ENCODE results near the gene HSP90AB1. TPM values are rescaled to one million over a fixed set of nuclear protein-coding genes. Genes with fewer than 3 reads are reported as not detected.

The HSP90AB1 gene
- total RNA-seq, 1 donor from 2014 or later = 508 TPM

GRCh38 chr6:44214307-44214706 is 32.6 kb upstream of the HSP90AB1 start:
- peaks cover 26% of the 10 kb centered on the region for H3K4me1 Mint-ChIP-seq (ENCODE audit: low read depth)

GRCh38 chr6:44216677-44217331 is 30.1 kb upstream of the HSP90AB1 start, which contains the start of gene MYMX:
MYMX (plus strand) TSS chr6:44216926; CDS start chr6:44217472, 546 bp downstream.
- no peak for DNase-seq (ENCODE audit: low spot score)
- TF ChIP-seq CTCF (IDR thresholded peaks at IDR 0.05) = no peak
- Mint-ChIP-seq H3K9me3 (ENCODE audit: low read depth) (no peaks in the 10 kb centered on the region), H3K36me3 (ENCODE audit: low read depth) (no peaks in the 10 kb centered on the region), H3K4me1 (ENCODE audit: low read depth) (peaks cover 41% of the 10 kb centered on the region), H3K4me3 (ENCODE audit: unreplicated experiment) (no peak within 1 kb of the TSS), H3K27me3 (ENCODE audit: low read depth) (no peaks in the 10 kb centered on the region), H3K27ac (ENCODE audit: unreplicated experiment) (no peak within 1 kb of the TSS)

More at GRCh38 chr6:44214307-44214706, 32.6 kb upstream of the HSP90AB1 start:
- TF ChIP-seq CTCF (IDR thresholded peaks at IDR 0.05) = no peak
- Mint-ChIP-seq H3K27ac (ENCODE audit: unreplicated experiment) (no peak overlapping the region), H3K36me3 (ENCODE audit: low read depth) (no peaks in the 10 kb centered on the region), H3K27me3 (ENCODE audit: low read depth) (no peaks in the 10 kb centered on the region), H3K4me3 (ENCODE audit: unreplicated experiment) (no peak overlapping the region), H3K9me3 (ENCODE audit: low read depth) (no peaks in the 10 kb centered on the region)
- DNase-seq (ENCODE audit: low spot score) = no peak

GRCh38 chr6:44217332-44218143 is 29.4 kb upstream of the HSP90AB1 start:
- no peak for TF ChIP-seq CTCF (IDR thresholded peaks at IDR 0.05)
- no peaks in the 10 kb centered on the region for H3K9me3 Mint-ChIP-seq (ENCODE audit: low read depth)
- peaks cover 48% of the 10 kb centered on the region for H3K4me1 Mint-ChIP-seq (ENCODE audit: low read depth)
- no peak for DNase-seq (ENCODE audit: low spot score)
- H3K36me3 Mint-ChIP-seq (ENCODE audit: low read depth) = no peaks in the 10 kb centered on the region
- H3K27me3 Mint-ChIP-seq (ENCODE audit: low read depth) = no peaks in the 10 kb centered on the region
- H3K27ac Mint-ChIP-seq (ENCODE audit: unreplicated experiment) = no peak overlapping the region
- no peak overlapping the region for H3K4me3 Mint-ChIP-seq (ENCODE audit: unreplicated experiment)

- no peak for TF ChIP-seq CTCF (IDR thresholded peaks at IDR 0.05)
- H3K36me3 Mint-ChIP-seq (ENCODE audit: low read depth) = no peaks in the 10 kb centered on the region
- H3K27me3 Mint-ChIP-seq (ENCODE audit: low read depth) = no peaks in the 10 kb centered on the region
- peak overlapping the region; percentile 100 for H3K27ac Mint-ChIP-seq (ENCODE audit: unreplicated experiment)
- peaks cover 59% of the 10 kb centered on the region for H3K4me1 Mint-ChIP-seq (ENCODE audit: low read depth)
- no peaks in the 10 kb centered on the region for H3K9me3 Mint-ChIP-seq (ENCODE audit: low read depth)
- peak overlapping the region; percentile 77 for H3K4me3 Mint-ChIP-seq (ENCODE audit: unreplicated experiment)
- no peak for DNase-seq (ENCODE audit: low spot score)
Measured at GRCh38 chr6:44219053-44219814, 27.7 kb upstream of the HSP90AB1 start.
